HEK293 (cell line): ENCODE measurements around the gene CENPP.
A peak's percentile ranks its signal among the peaks of the same experiment; 100 is the strongest.

Source experiments
- CTCF ChIP-seq: fragments of 450-650 bp; formaldehyde crosslinking; IDR thresholded peaks from 2 replicates; pipeline ENCODE4 v1.5.1; 2016; ENCODE audit warnings: missing biosample characterization, missing genetic modification characterization
- ZFP3 ChIP-seq: fragments of 450-650 bp; formaldehyde crosslinking; IDR thresholded peaks from 2 replicates; pipeline ENCODE4 v1.5.1; 2016; ENCODE audit warnings: low read depth, missing biosample characterization, missing genetic modification characterization
- ZNF24 ChIP-seq: fragments of 450-650 bp; formaldehyde crosslinking; IDR thresholded peaks from 2 replicates; pipeline ENCODE4 v1.5.1; 2016; ENCODE audit warnings: missing biosample characterization, missing genetic modification characterization
- ZNF311 ChIP-seq: fragments of 450-650 bp; formaldehyde crosslinking; IDR thresholded peaks from 2 replicates; pipeline ENCODE4 v1.5.1; 2017; ENCODE audit warnings: missing biosample characterization, missing genetic modification characterization, borderline replicate concordance
- ZNF600 ChIP-seq: fragments of 450-650 bp; formaldehyde crosslinking; IDR thresholded peaks from 2 replicates; pipeline ENCODE4 v1.5.1; 2016; ENCODE audit warnings: missing biosample characterization, missing genetic modification characterization

GRCh38 chr9:92325991-92326500 lies 293 bp downstream of the CENPP start:
- no peak for TF ChIP-seq CTCF (tag by site-specific recombination)
- 0 out of 2 replicates have a peak, but pooled peaks have one; percentile 18 for TF ChIP-seq ZNF600 (tag by site-specific recombination)
- no peak for TF ChIP-seq ZNF24 (tag by site-specific recombination)
- TF ChIP-seq ZNF311 (tag by site-specific recombination), result no peak
- no peak for TF ChIP-seq ZFP3 (tag by site-specific recombination)
